Measurements from ENCODE around the gene KLHL25. TPM values are rescaled to one million over a fixed set of nuclear protein-coding genes. Genes with fewer than 3 reads are reported as not detected.

Gene KLHL25
- total and polyA plus RNA-seq, 2 of the 8 experiments (the other 6 are each of a cell fraction or from before 2014, with no cell fraction given) = 16.5 to 22.0 TPM

DNA sequence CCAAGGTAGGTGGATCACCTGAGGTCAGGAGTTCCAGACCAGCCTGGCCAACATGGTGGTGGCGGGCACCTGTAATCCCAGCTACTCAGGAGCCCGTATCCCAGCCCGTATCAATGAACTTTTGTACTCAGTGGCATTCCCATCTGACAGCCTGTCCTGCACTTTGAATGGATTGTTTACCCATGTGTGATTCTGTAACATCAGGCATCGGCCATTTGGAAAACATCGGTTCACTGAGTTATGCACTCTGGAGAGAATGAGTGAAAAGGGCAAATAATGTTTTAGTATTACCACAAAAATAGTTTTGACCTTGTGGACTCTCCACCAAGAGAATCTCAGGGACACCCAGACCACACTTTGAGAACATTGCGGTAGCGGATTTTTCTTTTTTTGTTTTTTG lies 13.6 kb downstream of the KLHL25 start:
- H3K27me3 ChIP-seq (replicated peaks in 1 of 4; ENCODE audit: control insufficient read depth in 3 of 4, extremely low read depth in 1 of 4, insufficient read depth in 3 of 4, low read length in 3 of 4) = no peaks in the 10 kb centered on the region
- H3K14ac ChIP-seq (ENCODE audit: insufficient read length) = no peak overlapping the region
- H3K9me3 ChIP-seq (ENCODE audit: insufficient read depth in 2 of 2, low read depth in 1 of 2, low read length in 1 of 2) = no peaks in the 10 kb centered on the region
- no peak overlapping the region for H3K18ac ChIP-seq (ENCODE audit: extremely low read depth, low read length)
- H3K56ac ChIP-seq (replicated peaks; ENCODE audit: insufficient read length, low read depth, low read length) = no peak overlapping the region
- ChIA-PET CTCF (ENCODE audit: partially characterized antibody) (interaction anchor here (0.6 to 0.8 kb wide), 2 partner anchors 9 to 12 kb away, joined by 3 read pairs; no protein-coding TSS in a partner anchor), POLR2A (ENCODE audit: partially characterized antibody) (no interaction called here)
- no peak overlapping the region for H2BK12ac ChIP-seq (ENCODE audit: low read depth, low read length)
- H3K36me3 ChIP-seq (ENCODE audit: control insufficient read depth in 2 of 4, insufficient read depth in 4 of 4, low read length in 3 of 4) = no peaks in the 10 kb centered on the region
- DNase-seq (ENCODE audit: low read depth in 1 of 2, low spot score in 2 of 2) (no peak), FAIRE-seq (no peak)
- H3K4me1 ChIP-seq (replicated peaks in 1 of 4; ENCODE audit: control insufficient read depth in 3 of 4, insufficient read depth in 4 of 4, low read length in 3 of 4) = peaks cover 0 to 5% (median 3%) of the 10 kb centered on the region in 4 experiments; a peak in 6 of 7 replicates
- 90% methylated on average over 7 of the region's 7 CpGs; no CpG with 5 or more reads in 1 of the 2 experiments for WGBS, 2 experiments (ENCODE audit: extremely low coverage in 1 of 2, insufficient coverage in 1 of 2, insufficient read length in 1 of 2, insufficient replicate concordance in 2 of 2, low coverage in 1 of 2, low lambda C conversion rate in 2 of 2, missing lambda C conversion rate in 1 of 2)
- no peak overlapping the region for H4K8ac ChIP-seq (ENCODE audit: extremely low read depth, insufficient read depth, low read length)
- H3K79me1 ChIP-seq (ENCODE audit: low read depth, low read length) = peaks cover 37% of the 10 kb centered on the region
- peaks cover 20 to 26% of the 10 kb centered on the region in 2 experiments for H4K20me1 ChIP-seq (replicated peaks in 1 of 2; ENCODE audit: control insufficient read depth in 1 of 2, insufficient read depth in 2 of 2, low read length in 2 of 2)
- no peak overlapping the region for H3K27ac ChIP-seq (ENCODE audit: low read depth, low read length)
- no peak overlapping the region for H3K4ac ChIP-seq (replicated peaks; ENCODE audit: insufficient read length, low read depth, low read length)
- no peak overlapping the region for H4K5ac ChIP-seq (ENCODE audit: insufficient read length, low read depth, low read length)
- H3K23me2 ChIP-seq (ENCODE audit: low read depth, low read length) = no peaks in the 10 kb centered on the region
- H2AFZ ChIP-seq (ENCODE audit: low read length) = no peak overlapping the region
- no peak overlapping the region for H3K4me3 ChIP-seq (ENCODE audit: extremely low read depth in 1 of 4, insufficient read depth in 2 of 4, low read depth in 3 of 4, low read length in 4 of 4)
- H3K23ac ChIP-seq (ENCODE audit: insufficient read length) = no peak overlapping the region
- no peak overlapping the region for H2AK5ac ChIP-seq (ENCODE audit: low read depth, low read length)
- no peak overlapping the region for H2BK120ac ChIP-seq (replicated peaks; ENCODE audit: low read depth, low read length)
- H3K9ac ChIP-seq (replicated peaks in 1 of 4; ENCODE audit: extremely low read depth in 1 of 4, low read depth in 3 of 4, low read length in 3 of 4) = no peak overlapping the region
- no peak overlapping the region for H4K91ac ChIP-seq (replicated peaks; ENCODE audit: insufficient read length, low read length)
- H3K4me2 ChIP-seq (ENCODE audit: insufficient read depth in 1 of 2, low read depth in 2 of 2, low read length in 2 of 2) = no peak overlapping the region
- H2BK20ac ChIP-seq (ENCODE audit: low read length) = no peak overlapping the region
- H2BK5ac ChIP-seq (ENCODE audit: low read depth, low read length) = no peak overlapping the region
- H3K79me2 ChIP-seq (ENCODE audit: control insufficient read depth in 1 of 2, insufficient read depth in 2 of 2, low read length in 2 of 2) = peaks cover 0 to 92% of the 10 kb centered on the region in 2 experiments; a peak in 3 of 4 replicates
- H2BK15ac ChIP-seq (ENCODE audit: low read length) = no peak overlapping the region
- TF ChIP-seq CBX5 (IDR thresholded peaks at IDR 0.05; ENCODE audit: low read depth, low read length) = no peak
- no peak for TF ChIP-seq SUZ12 (IDR thresholded peaks at IDR 0.05; ENCODE audit: low read length)
- TF ChIP-seq HDAC2 (IDR thresholded peaks at IDR 0.05; ENCODE audit: borderline replicate concordance in 1 of 2, low read depth in 2 of 2, low read length in 2 of 2) = no peak
- no peak for TF ChIP-seq EP300 (IDR thresholded peaks at IDR 0.05; ENCODE audit: borderline replicate concordance in 1 of 2, low read depth in 2 of 2, low read length in 2 of 2)
- no peak for TF ChIP-seq KDM4A (IDR thresholded peaks at IDR 0.05; ENCODE audit: low read depth, low read length, severe bottlenecking)
- no peak for TF ChIP-seq EGR1 (IDR thresholded peaks at IDR 0.05; ENCODE audit: borderline replicate concordance, low read depth, low read length)
- TF ChIP-seq CEBPB (IDR thresholded peaks at IDR 0.05; ENCODE audit: low read depth, low read length) = no peak
- no peak for TF ChIP-seq CHD1 (IDR thresholded peaks at IDR 0.05; ENCODE audit: low read depth, low read length)
- TF ChIP-seq TEAD4 (IDR thresholded peaks at IDR 0.05; ENCODE audit: low read depth, low read length) = no peak
- TF ChIP-seq SAP30 (IDR thresholded peaks at IDR 0.05; ENCODE audit: insufficient read depth, insufficient replicate concordance, low read length) = no peak
- no peak for TF ChIP-seq EZH2 (IDR thresholded peaks at IDR 0.05; ENCODE audit: low read depth, low read length, severe bottlenecking)
- no peak for TF ChIP-seq NANOG (IDR thresholded peaks at IDR 0.05; ENCODE audit: insufficient read depth, low read depth, low read length, poor library complexity, severe bottlenecking)
- no peak for TF ChIP-seq JUN (IDR thresholded peaks at IDR 0.05; ENCODE audit: low read depth, low read length)
- TF ChIP-seq CREB1 (IDR thresholded peaks at IDR 0.05) = no peak
- no peak for TF ChIP-seq POLR2A (IDR thresholded peaks at IDR 0.05; ENCODE audit: control extremely low read depth in 1 of 2, low read depth in 2 of 2, low read length in 2 of 2)
